Measurements from ENCODE around the gene BTBD7.

DNA sequence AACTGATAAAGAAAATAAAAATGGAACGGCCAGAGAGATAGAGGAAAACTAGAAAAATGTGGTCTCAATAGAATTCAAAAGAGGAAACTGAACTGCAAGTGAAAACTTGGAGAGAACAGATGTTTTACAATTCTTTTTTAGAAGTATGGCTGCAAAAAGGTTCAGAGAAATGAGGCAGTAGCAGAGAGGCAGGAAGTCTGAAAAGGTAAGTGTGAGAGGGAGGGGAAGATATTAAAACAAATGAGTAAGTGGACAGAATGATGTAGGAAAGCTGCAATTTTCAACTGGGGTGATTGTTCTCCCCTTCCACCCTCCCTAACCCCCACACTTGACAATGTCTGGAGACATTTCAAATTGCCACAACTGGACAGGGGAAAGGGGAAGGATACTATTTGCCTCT, 12.9 kb downstream of the BTBD7 start:
- TF ChIP-seq, protein P1, sequence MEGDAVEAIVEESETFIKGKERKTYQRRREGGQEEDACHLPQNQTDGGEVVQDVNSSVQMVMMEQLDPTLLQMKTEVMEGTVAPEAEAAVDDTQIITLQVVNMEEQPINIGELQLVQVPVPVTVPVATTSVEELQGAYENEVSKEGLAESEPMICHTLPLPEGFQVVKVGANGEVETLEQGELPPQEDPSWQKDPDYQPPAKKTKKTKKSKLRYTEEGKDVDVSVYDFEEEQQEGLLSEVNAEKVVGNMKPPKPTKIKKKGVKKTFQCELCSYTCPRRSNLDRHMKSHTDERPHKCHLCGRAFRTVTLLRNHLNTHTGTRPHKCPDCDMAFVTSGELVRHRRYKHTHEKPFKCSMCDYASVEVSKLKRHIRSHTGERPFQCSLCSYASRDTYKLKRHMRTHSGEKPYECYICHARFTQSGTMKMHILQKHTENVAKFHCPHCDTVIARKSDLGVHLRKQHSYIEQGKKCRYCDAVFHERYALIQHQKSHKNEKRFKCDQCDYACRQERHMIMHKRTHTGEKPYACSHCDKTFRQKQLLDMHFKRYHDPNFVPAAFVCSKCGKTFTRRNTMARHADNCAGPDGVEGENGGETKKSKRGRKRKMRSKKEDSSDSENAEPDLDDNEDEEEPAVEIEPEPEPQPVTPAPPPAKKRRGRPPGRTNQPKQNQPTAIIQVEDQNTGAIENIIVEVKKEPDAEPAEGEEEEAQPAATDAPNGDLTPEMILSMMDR (IDR thresholded peaks at IDR 0.05): no peak
- TF ChIP-seq POLR2A (IDR thresholded peaks at IDR 0.05): no peak
